GM12801 (cell line): ENCODE measurements around the gene NAB1.

Experiments used
- TF ChIP-seq, protein P1 (sequence below): IDR thresholded peaks from one replicate; pipeline ENCODE4 v1.5.1; 2011; ENCODE audit warnings: control low read depth; ENCODE audit not compliant: insufficient read length; ENCODE audit errors: extremely low read depth

The NAB1 gene

DNA sequence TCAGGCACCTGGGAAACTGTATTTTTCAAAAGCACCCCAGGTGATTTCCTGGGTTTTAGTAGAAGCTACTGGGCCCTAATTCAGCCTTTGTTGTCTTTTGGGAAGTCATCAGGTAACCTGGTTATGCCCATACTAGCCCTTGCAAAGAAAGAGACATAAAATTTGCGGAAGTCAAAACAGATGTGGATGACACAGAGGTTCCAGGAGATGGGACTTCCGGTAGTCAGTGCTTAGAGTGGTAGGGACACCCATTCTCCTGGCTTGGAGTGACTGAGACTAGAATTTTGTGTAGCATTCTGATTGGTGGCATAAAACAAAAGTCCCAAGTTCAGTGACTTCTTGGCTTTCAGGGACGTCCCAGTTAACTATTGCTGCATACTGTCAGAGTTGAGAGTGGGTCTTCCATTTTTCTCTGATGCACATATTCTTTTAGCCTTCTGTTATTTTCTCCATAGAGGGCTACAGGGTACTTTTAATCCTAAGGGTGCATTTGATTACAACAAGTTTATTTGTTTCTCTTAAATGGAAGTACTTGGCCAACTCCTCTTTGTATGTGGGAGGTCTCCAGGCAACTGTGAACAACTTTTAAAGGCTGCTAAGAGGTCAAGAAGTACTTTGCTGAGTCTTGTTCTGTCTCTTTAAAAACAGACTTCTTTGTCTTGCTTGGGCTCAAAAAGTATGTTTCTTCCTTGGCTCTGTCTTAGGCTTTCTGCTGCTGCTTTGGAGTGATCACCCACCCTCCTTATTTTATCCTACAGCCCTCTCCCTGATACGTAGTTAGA is 8.8 kb downstream of the NAB1 start:
- TF ChIP-seq, protein P1, sequence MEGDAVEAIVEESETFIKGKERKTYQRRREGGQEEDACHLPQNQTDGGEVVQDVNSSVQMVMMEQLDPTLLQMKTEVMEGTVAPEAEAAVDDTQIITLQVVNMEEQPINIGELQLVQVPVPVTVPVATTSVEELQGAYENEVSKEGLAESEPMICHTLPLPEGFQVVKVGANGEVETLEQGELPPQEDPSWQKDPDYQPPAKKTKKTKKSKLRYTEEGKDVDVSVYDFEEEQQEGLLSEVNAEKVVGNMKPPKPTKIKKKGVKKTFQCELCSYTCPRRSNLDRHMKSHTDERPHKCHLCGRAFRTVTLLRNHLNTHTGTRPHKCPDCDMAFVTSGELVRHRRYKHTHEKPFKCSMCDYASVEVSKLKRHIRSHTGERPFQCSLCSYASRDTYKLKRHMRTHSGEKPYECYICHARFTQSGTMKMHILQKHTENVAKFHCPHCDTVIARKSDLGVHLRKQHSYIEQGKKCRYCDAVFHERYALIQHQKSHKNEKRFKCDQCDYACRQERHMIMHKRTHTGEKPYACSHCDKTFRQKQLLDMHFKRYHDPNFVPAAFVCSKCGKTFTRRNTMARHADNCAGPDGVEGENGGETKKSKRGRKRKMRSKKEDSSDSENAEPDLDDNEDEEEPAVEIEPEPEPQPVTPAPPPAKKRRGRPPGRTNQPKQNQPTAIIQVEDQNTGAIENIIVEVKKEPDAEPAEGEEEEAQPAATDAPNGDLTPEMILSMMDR, result no peak

DNA sequence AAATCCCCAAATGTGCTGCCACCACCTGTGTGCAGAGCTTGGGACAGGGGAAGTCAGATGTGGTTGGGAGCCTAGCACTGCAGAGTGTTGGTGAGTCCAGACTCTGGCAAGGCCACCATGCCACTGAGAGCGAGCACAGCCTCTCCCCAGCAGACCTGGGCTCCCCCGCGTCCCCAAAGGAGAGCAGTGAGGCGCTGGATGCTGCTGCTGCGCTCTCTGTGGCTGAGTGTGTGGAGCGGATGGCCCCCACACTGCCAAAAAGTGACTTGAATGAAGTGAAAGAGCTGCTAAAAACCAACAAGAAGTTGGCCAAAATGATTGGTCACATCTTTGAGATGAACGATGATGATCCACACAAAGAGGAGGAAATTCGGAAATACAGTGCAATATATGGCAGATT is 10.7 kb downstream of the NAB1 start:
- TF ChIP-seq, protein P1, result no peak

DNA sequence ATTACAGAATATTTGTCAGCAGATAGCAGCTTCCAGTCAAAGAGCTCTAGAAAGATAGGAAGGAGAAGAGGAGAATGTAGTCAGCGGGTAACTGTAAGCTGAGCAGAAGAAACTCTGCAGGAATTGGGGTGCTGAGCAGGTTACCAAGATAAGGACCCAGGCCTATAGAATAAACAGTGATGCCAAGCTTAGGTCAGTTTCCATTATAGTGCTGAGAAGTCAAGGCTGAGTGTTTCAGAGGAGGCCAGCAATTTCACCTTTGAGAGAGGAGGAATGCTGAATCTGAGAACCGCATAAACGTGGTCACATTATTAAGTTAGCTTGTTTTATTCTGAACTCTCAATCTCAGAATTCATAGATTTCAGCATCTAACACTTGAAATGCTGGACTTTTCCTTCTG is 13.9 kb downstream of the NAB1 start:
- TF ChIP-seq, protein P1, result no peak

DNA sequence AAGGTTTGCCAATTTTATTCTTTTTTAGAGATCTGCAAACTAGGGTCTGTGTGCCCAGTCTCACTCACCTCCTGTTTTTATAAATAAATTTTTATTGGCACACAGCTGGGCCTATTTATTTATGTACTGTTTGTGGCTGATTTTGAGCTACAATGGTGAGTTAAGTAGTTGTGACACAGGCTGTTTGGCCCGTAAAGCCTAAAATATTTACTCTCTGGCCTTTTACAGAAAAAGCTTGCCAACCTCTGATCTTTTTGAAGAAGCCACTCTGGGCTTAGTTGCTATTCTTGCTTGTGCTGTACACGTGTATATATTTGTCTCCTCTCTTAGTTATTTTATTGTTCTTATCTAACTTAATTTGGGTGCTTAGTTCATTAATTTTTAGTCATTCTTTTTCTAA is 14.5 kb downstream of the NAB1 start:
- TF ChIP-seq, protein P1, result no peak

DNA sequence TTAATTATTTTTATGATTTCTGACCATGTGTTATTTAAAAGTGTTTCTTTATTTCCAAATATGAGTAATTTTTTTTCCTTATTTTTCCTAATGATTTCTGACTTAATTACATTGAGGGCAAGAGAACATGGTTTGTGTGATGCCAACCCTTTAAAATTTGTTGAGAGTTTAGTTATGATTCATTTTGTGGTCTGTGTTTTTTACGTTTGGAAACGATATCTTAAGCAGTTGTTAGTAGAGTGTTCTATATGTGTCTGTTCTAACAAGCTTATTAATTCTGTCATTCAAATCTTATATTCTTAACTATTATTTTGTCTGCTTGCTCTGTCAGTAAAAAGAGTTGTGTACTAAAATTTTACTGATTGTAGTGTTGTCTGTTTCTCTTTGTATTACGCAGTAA is 15.0 kb downstream of the NAB1 start:
- TF ChIP-seq, protein P1, result no peak

DNA sequence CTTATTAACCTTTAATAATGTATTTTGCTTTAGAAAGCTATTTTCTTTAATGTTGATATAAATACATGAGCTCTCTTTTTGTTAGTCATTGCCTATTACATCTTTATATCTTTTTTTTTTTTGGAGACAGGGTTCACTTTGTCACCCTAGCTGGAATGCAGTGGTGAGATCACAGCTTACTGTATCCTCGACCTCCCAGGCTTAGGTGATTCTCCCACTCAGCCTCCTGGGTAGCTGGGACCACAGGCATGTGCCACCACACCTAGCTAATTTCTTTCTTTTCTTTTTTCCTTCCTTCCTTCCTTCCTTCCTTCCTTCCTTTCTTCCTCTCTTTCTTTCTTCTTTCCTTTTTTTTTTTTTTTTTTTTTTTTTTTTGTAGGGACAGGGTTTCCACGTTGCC is 15.4 kb downstream of the NAB1 start:
- TF ChIP-seq, protein P1, result no peak

DNA sequence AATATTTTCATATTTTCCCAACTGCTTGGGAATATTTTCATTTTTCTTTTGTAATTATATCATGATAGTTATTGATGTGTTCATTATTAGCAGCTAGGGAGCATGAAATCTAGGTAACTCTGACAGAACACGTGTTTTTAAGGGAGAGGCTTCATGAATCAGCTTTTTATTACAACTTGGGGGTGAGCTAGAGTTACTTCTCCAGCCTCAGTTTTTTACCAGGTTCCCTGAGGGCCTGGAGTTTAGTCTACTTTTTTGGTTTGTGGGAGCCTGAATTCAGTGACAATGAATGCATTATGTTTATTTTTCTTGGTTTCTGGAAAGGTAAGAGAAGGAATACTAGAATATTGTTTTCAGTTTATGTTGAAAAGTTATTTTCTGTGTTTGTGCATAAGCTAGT is 18.0 kb downstream of the NAB1 start:
- TF ChIP-seq, protein P1, result no peak
